Natural killer cell (primary cell): ENCODE data around the gene KCNT2. TPM values are rescaled to one million over a fixed set of nuclear protein-coding genes. Genes with fewer than 3 reads are reported as not detected.

Source experiments
- ATAC-seq, 3 donors: fragments of 150-1000 bp in 2 of 3; fragments of 200-7000 bp in 1 of 3; cut with Tn5 transposase; 1 replicate in 1 of 3; 2 replicates in 2 of 3; pipeline ENCODE4 v1.10.0; 2021; ENCODE audit warnings: mild to moderate bottlenecking in 2 of 3, moderate library complexity in 2 of 3
- DNase-seq, 2 donors: peaks; one replicate each; pipeline versions ENCODE4 v3.0.0 to v3.0.0-alpha.2; 2013 to 2021; ENCODE audit warnings: mixed read lengths in 1 of 2
- H3K27ac ChIP-seq: one replicate; pipeline ENCODE4 v1.5.1; 2013; ENCODE audit warnings: mild to moderate bottlenecking, low read length
- H3K27me3 ChIP-seq: one replicate; pipeline ENCODE4 v1.6.1; 2013; ENCODE audit warnings: low read length; ENCODE audit not compliant: control insufficient read depth, insufficient read depth
- H3K36me3 ChIP-seq: one replicate; pipeline ENCODE4 v1.6.1; 2013; ENCODE audit warnings: low read length; ENCODE audit not compliant: control insufficient read depth, insufficient read depth
- H3K4me1 ChIP-seq: one replicate; pipeline ENCODE4 v1.6.1; 2013; ENCODE audit warnings: low read length; ENCODE audit not compliant: control insufficient read depth, insufficient read depth
- H3K4me3 ChIP-seq: one replicate; pipeline ENCODE4 v1.5.1; 2013; ENCODE audit warnings: low read length
- H3K9me3 ChIP-seq: one replicate; pipeline ENCODE4 v1.6.1; 2013; ENCODE audit warnings: low read length; ENCODE audit not compliant: control insufficient read depth, insufficient read depth
- H3K27ac Mint-ChIP-seq, 2 donors: one replicate each; pipeline ENCODE4 v1.8.0; 2022; ENCODE audit warnings: mild to moderate bottlenecking in 2 of 2, mixed read lengths in 2 of 2, moderate library complexity in 1 of 2
- H3K27me3 Mint-ChIP-seq, 2 donors: one replicate each; pipeline ENCODE4 v1.8.0; 2022; ENCODE audit warnings: low read depth in 2 of 2, mixed read lengths in 2 of 2
- H3K36me3 Mint-ChIP-seq: one replicate; pipeline ENCODE4 v1.8.0; 2022; ENCODE audit warnings: mixed read lengths
- H3K4me1 Mint-ChIP-seq, 2 donors: one replicate each; pipeline ENCODE4 v1.8.0; 2022; ENCODE audit warnings: mixed read lengths in 2 of 2
- H3K4me3 Mint-ChIP-seq: one replicate; pipeline ENCODE4 v1.8.0; 2022; ENCODE audit warnings: mild to moderate bottlenecking, moderate library complexity, mixed read lengths
- H3K9me3 Mint-ChIP-seq, 2 donors: one replicate each; pipeline ENCODE4 v1.8.0; 2022; ENCODE audit warnings: mixed read lengths in 2 of 2
- CTCF ChIP-seq: fragments of 200-600 bp; IDR thresholded peaks from one replicate; pipeline ENCODE4 v1.8.0; 2022; ENCODE audit warnings: antibody characterized with exemption
- WGBS: methylation state at CpG from one replicate; pipeline ENCODE4 v1.1.7; 2013; ENCODE audit warnings: missing lambda C conversion rate; ENCODE audit not compliant: insufficient coverage; 5-methylcytosine and 5-hydroxymethylcytosine counted together
- intact Hi-C: fragments of 100-400 bp; cut with micrococcal nuclease; formaldehyde crosslinking; loops from one replicate; pipeline ENCODE4 v1.14.2; 2022
- total RNA-seq, 4 donors: library from RNA; stranded (reverse); fragments of 120-200 nt in 1 of 4; gene quantifications; one replicate each; pipeline versions ENCODE4 v1.2.3 to v1.2.4, GENCODE V29; 2013 to 2022

KCNT2 gene
- total RNA-seq, 3 donors from 2014 or later (not counting 1 experiment from before 2014, with no cell fraction given): not detected

- Histone ChIP-seq H3K4me1 (no peaks in the 10 kb centered on the region), H3K27me3 (no peaks in the 10 kb centered on the region), H3K9me3 (peaks cover 2% of the 10 kb centered on the region), H3K4me3 (no peak overlapping the region), H3K36me3 (no peaks in the 10 kb centered on the region), H3K27ac (no peak overlapping the region)
- no peak for DNase-seq
- no peak for TF ChIP-seq CTCF
- H3K27ac Mint-ChIP-seq: no peak overlapping the region
- H3K9me3 Mint-ChIP-seq: peaks cover 6 to 8% of the 10 kb centered on the region in 2 donors
- no peak overlapping the region for H3K4me3 Mint-ChIP-seq
- intact Hi-C loops: no loop called here
- no peak for ATAC-seq
- H3K27me3 Mint-ChIP-seq: no peaks in the 10 kb centered on the region
- WGBS: 48% methylated on average over 5 of the region's 5 CpGs
- no peaks in the 10 kb centered on the region for H3K36me3 Mint-ChIP-seq
- no peaks in the 10 kb centered on the region for H3K4me1 Mint-ChIP-seq
Observed at GRCh38 chr1:196427976-196428734, 180.1 kb downstream of the KCNT2 start.

- Mint-ChIP-seq H3K4me3 (no peak overlapping the region), H3K36me3 (no peaks in the 10 kb centered on the region), H3K27ac (no peak overlapping the region), H3K4me1 (no peaks in the 10 kb centered on the region), H3K27me3 (no peaks in the 10 kb centered on the region), H3K9me3 (peaks cover 6 to 8% of the 10 kb centered on the region in 2 donors)
- intact Hi-C loops: no loop called here
- no peak overlapping the region for H3K27ac ChIP-seq
- no peak for DNase-seq
- ATAC-seq: no peak
- H3K27me3 ChIP-seq: no peaks in the 10 kb centered on the region
- H3K4me1 ChIP-seq: no peaks in the 10 kb centered on the region
- no peak for TF ChIP-seq CTCF
- no peaks in the 10 kb centered on the region for H3K36me3 ChIP-seq
- H3K4me3 ChIP-seq: no peak overlapping the region
- no peaks in the 10 kb centered on the region for H3K9me3 ChIP-seq
- 73% methylated on average over 1 of the region's 1 CpG for WGBS
Observed at GRCh38 chr1:196425513-196425912, 182.7 kb downstream of the KCNT2 start.

GRCh38 chr1:196423612-196424011, 184.6 kb downstream of the KCNT2 start:
- no peak overlapping the region for H3K4me3 ChIP-seq
- no peaks in the 10 kb centered on the region for H3K9me3 ChIP-seq
- H3K4me1 Mint-ChIP-seq: no peaks in the 10 kb centered on the region
- no peaks in the 10 kb centered on the region for H3K4me1 ChIP-seq
- DNase-seq (no peak), ATAC-seq (no peak)
- H3K27me3 Mint-ChIP-seq: no peaks in the 10 kb centered on the region
- intact Hi-C loops: no loop called here
- no peaks in the 10 kb centered on the region for H3K27me3 ChIP-seq
- H3K36me3 ChIP-seq: no peaks in the 10 kb centered on the region
- H3K9me3 Mint-ChIP-seq: peaks cover 7 to 11% of the 10 kb centered on the region in 2 donors
- no peak for TF ChIP-seq CTCF
- H3K4me3 Mint-ChIP-seq: no peak overlapping the region
- no peaks in the 10 kb centered on the region for H3K36me3 Mint-ChIP-seq
- no peak overlapping the region for H3K27ac ChIP-seq
- no peak overlapping the region for H3K27ac Mint-ChIP-seq

GRCh38 chr1:196418772-196419171, 189.5 kb downstream of the KCNT2 start:
- H3K9me3 Mint-ChIP-seq: peaks cover 3 to 18% of the 10 kb centered on the region in 2 donors
- ATAC-seq (no peak), DNase-seq (no peak)
- no peaks in the 10 kb centered on the region for H3K9me3 ChIP-seq
- no peaks in the 10 kb centered on the region for H3K36me3 ChIP-seq
- H3K4me3 Mint-ChIP-seq: no peak overlapping the region
- no peaks in the 10 kb centered on the region for H3K4me1 ChIP-seq
- intact Hi-C loops: no loop called here
- H3K27ac Mint-ChIP-seq: no peak overlapping the region
- no peaks in the 10 kb centered on the region for H3K36me3 Mint-ChIP-seq
- TF ChIP-seq CTCF: no peak
- no peak overlapping the region for H3K4me3 ChIP-seq
- no peaks in the 10 kb centered on the region for H3K27me3 Mint-ChIP-seq
- no peaks in the 10 kb centered on the region for H3K4me1 Mint-ChIP-seq
- 79% methylated on average over 1 of the region's 1 CpG for WGBS
- no peak overlapping the region for H3K27ac ChIP-seq
- no peaks in the 10 kb centered on the region for H3K27me3 ChIP-seq
